IPS DF 6.9 (cell line): ENCODE data around the gene ASPG.

Source experiments
- DNase-seq: peaks from one replicate; pipeline ENCODE4 v3.0.0-alpha.2; 2013; ENCODE audit warnings: low read depth, low spot score
- H3K27ac ChIP-seq: one replicate; pipeline ENCODE4 v1.5.1; 2013; ENCODE audit warnings: low read length, control low read depth
- H3K27me3 ChIP-seq: 2 replicates; pipeline ENCODE4 v1.6.1; 2013; ENCODE audit warnings: mild to moderate bottlenecking, low read length; ENCODE audit not compliant: control insufficient read depth, insufficient read depth
- H3K36me3 ChIP-seq: 2 replicates; pipeline ENCODE4 v1.6.1; 2013; ENCODE audit warnings: low read length; ENCODE audit not compliant: control insufficient read depth, insufficient read depth
- H3K4me1 ChIP-seq: 2 replicates; pipeline ENCODE4 v1.6.1; 2013; ENCODE audit warnings: low read length; ENCODE audit not compliant: control insufficient read depth, insufficient read depth
- H3K4me3 ChIP-seq: 2 replicates; pipeline ENCODE4 v1.5.1; 2013; ENCODE audit warnings: mild to moderate bottlenecking, low read length
- H3K9me3 ChIP-seq: 2 replicates; pipeline ENCODE4 v1.6.1; 2013; ENCODE audit warnings: low read length, inconsistent platforms; ENCODE audit not compliant: control insufficient read depth, insufficient read depth
- WGBS: extraction: QIAGEN DNeasy Blood & Tissue Kit; methylation state at CpG from one replicate; pipeline ENCODE4 v1.1.7; 2013; ENCODE audit warnings: mixed read lengths, missing lambda C conversion rate; ENCODE audit not compliant: insufficient read length, insufficient coverage; 5-methylcytosine and 5-hydroxymethylcytosine counted together

ASPG gene

GRCh38 chr14:104094056-104094708, 8.7 kb downstream of the ASPG start:
- Histone ChIP-seq H3K4me3 (no peak overlapping the region), H3K9me3 (no peaks in the 10 kb centered on the region), H3K27me3 (no peaks in the 10 kb centered on the region), H3K4me1 (peaks cover 1% of the 10 kb centered on the region; the same call in 1 of the 2 replicates), H3K36me3 (no peaks in the 10 kb centered on the region), H3K27ac (no peak overlapping the region)
- DNase-seq = no peak
- WGBS = no CpG with 5 or more reads among the region's 20 CpGs

- H3K27ac ChIP-seq = no peak overlapping the region
Measured at GRCh38 chr14:104094709-104095425, 9.4 kb downstream of the ASPG start.

GRCh38 chr14:104095426-104096310, 10.2 kb downstream of the ASPG start:
- no CpG with 5 or more reads among the region's 31 CpGs for WGBS
- DNase-seq = no peak
- Histone ChIP-seq H3K4me3 (no peak overlapping the region), H3K27me3 (no peaks in the 10 kb centered on the region), H3K27ac (no peak overlapping the region), H3K4me1 (peaks cover 1% of the 10 kb centered on the region; the same call in 1 of the 2 replicates), H3K9me3 (no peaks in the 10 kb centered on the region), H3K36me3 (no peaks in the 10 kb centered on the region)

More at GRCh38 chr14:104094709-104095425, 9.4 kb downstream of the ASPG start:
- no peaks in the 10 kb centered on the region for H3K27me3 ChIP-seq
- no CpG with 5 or more reads among the region's 35 CpGs for WGBS
- DNase-seq = peak; percentile 50
- H3K36me3 ChIP-seq = no peaks in the 10 kb centered on the region
- no peaks in the 10 kb centered on the region for H3K9me3 ChIP-seq
- peaks cover 1% of the 10 kb centered on the region; the same call in 1 of the 2 replicates for H3K4me1 ChIP-seq
- no peak overlapping the region for H3K4me3 ChIP-seq

- Histone ChIP-seq H3K27ac (no peak overlapping the region), H3K36me3 (no peaks in the 10 kb centered on the region), H3K27me3 (no peaks in the 10 kb centered on the region), H3K9me3 (no peaks in the 10 kb centered on the region), H3K4me1 (peaks cover 1% of the 10 kb centered on the region; the same call in 1 of the 2 replicates), H3K4me3 (no peak overlapping the region)
- WGBS = no CpG with 5 or more reads among the region's 14 CpGs
- no peak for DNase-seq
Measured at GRCh38 chr14:104096318-104096717, 10.8 kb downstream of the ASPG start.

GRCh38 chr14:104096751-104097700, 11.5 kb downstream of the ASPG start:
- Histone ChIP-seq H3K4me3 (no peak overlapping the region), H3K27ac (no peak overlapping the region), H3K27me3 (no peaks in the 10 kb centered on the region), H3K36me3 (no peaks in the 10 kb centered on the region), H3K4me1 (peaks cover 1% of the 10 kb centered on the region; the same call in 1 of the 2 replicates), H3K9me3 (no peaks in the 10 kb centered on the region)
- no CpG with 5 or more reads among the region's 25 CpGs for WGBS
- DNase-seq = no peak

GRCh38 chr14:104098272-104099095, 13.0 kb downstream of the ASPG start:
- no peaks in the 10 kb centered on the region for H3K36me3 ChIP-seq
- H3K27me3 ChIP-seq = no peaks in the 10 kb centered on the region
- H3K4me1 ChIP-seq = peaks cover 1% of the 10 kb centered on the region; the same call in 1 of the 2 replicates
- no peaks in the 10 kb centered on the region for H3K9me3 ChIP-seq
- DNase-seq = no peak
- H3K27ac ChIP-seq = no peak overlapping the region
- WGBS = no CpG with 5 or more reads among the region's 25 CpGs
- no peak overlapping the region for H3K4me3 ChIP-seq

- no peak overlapping the region for H3K27ac ChIP-seq
- H3K4me1 ChIP-seq = peaks cover 1% of the 10 kb centered on the region; the same call in 1 of the 2 replicates
- no peaks in the 10 kb centered on the region for H3K9me3 ChIP-seq
- DNase-seq = no peak
- no peaks in the 10 kb centered on the region for H3K36me3 ChIP-seq
- no CpG with 5 or more reads among the region's 26 CpGs for WGBS
- H3K27me3 ChIP-seq = no peaks in the 10 kb centered on the region
- H3K4me3 ChIP-seq = no peak overlapping the region
Measured at GRCh38 chr14:104099096-104100041, 13.9 kb downstream of the ASPG start.

GRCh38 chr14:104100171-104101085, 14.9 kb downstream of the ASPG start:
- no peak overlapping the region for H3K27ac ChIP-seq
- no peaks in the 10 kb centered on the region for H3K4me1 ChIP-seq
- H3K36me3 ChIP-seq = no peaks in the 10 kb centered on the region
- H3K9me3 ChIP-seq = no peaks in the 10 kb centered on the region
- H3K4me3 ChIP-seq = no peak overlapping the region
- no peaks in the 10 kb centered on the region for H3K27me3 ChIP-seq
- DNase-seq = no peak
- no CpG with 5 or more reads among the region's 23 CpGs for WGBS
